Effector memory CD8-positive, alpha-beta T cell (primary cell): ENCODE data around the gene ELAVL4.
"Not testable (repeated sequence)": the region's sequence is repeated elsewhere in the genome, so short reads cannot be mapped to it uniquely, and the experiment has no call there.

ENCODE experiments used
- ATAC-seq: fragments of 150-1000 bp; cut with Tn5 transposase; replicated peaks from 2 replicates; pipeline ENCODE4 v1.10.0; 2021; ENCODE audit warnings: mild to moderate bottlenecking, moderate library complexity
- DNase-seq, 3 experiments: peaks; one replicate each; pipeline ENCODE4 v3.0.0; 2021
- H3K27ac Mint-ChIP-seq, 2 donors: one replicate each; pipeline ENCODE4 v1.8.0; 2022; ENCODE audit warnings: mild to moderate bottlenecking in 2 of 2, mixed read lengths in 2 of 2, moderate library complexity in 2 of 2
- H3K27me3 Mint-ChIP-seq, 2 donors: one replicate each; pipeline ENCODE4 v1.8.0; 2022; ENCODE audit warnings: mixed read lengths in 2 of 2
- H3K36me3 Mint-ChIP-seq: one replicate; pipeline ENCODE4 v1.8.0; 2022; ENCODE audit warnings: mild to moderate bottlenecking, moderate library complexity, mixed read lengths; ENCODE audit not compliant: insufficient read depth
- H3K4me1 Mint-ChIP-seq, 2 donors: one replicate each; pipeline ENCODE4 v1.8.0; 2022; ENCODE audit warnings: low read depth in 2 of 2, mixed read lengths in 2 of 2
- H3K4me3 Mint-ChIP-seq, 2 donors: one replicate each; pipeline ENCODE4 v1.8.0; 2022; ENCODE audit warnings: mild to moderate bottlenecking in 2 of 2, mixed read lengths in 2 of 2, moderate library complexity in 2 of 2
- H3K9me3 Mint-ChIP-seq, 2 donors: one replicate each; pipeline ENCODE4 v1.8.0; 2022; ENCODE audit warnings: mixed read lengths in 2 of 2

The ELAVL4 gene

DNA sequence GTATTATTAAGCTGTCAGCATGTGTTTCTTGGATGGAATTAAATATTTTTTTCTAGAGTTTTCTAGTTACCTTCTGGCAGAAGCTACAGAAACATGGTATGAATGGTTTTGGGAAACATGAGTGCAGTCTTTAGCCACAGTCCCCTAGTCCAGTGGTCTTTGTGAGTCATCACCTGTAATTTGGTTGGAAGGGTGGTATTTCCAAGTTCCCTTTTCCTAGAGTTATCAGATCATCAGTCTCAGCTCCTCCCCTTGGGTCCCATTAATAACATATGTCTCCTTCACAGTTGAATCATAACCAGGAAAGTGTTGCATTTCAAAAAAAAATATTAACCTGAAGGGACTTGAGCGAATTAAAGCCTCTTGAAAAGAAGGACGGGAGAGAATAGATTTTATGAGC is 27.0 kb downstream of the ELAVL4 start:
- no peak overlapping the region for H3K27ac Mint-ChIP-seq
- no peaks in the 10 kb centered on the region for H3K4me1 Mint-ChIP-seq
- DNase-seq: no peak
- peaks cover 26 to 29% of the 10 kb centered on the region in 2 donors for H3K27me3 Mint-ChIP-seq
- H3K9me3 Mint-ChIP-seq: no peaks in the 10 kb centered on the region
- ATAC-seq: no peak
- H3K4me3 Mint-ChIP-seq: no peak overlapping the region
- no peaks in the 10 kb centered on the region for H3K36me3 Mint-ChIP-seq

DNA sequence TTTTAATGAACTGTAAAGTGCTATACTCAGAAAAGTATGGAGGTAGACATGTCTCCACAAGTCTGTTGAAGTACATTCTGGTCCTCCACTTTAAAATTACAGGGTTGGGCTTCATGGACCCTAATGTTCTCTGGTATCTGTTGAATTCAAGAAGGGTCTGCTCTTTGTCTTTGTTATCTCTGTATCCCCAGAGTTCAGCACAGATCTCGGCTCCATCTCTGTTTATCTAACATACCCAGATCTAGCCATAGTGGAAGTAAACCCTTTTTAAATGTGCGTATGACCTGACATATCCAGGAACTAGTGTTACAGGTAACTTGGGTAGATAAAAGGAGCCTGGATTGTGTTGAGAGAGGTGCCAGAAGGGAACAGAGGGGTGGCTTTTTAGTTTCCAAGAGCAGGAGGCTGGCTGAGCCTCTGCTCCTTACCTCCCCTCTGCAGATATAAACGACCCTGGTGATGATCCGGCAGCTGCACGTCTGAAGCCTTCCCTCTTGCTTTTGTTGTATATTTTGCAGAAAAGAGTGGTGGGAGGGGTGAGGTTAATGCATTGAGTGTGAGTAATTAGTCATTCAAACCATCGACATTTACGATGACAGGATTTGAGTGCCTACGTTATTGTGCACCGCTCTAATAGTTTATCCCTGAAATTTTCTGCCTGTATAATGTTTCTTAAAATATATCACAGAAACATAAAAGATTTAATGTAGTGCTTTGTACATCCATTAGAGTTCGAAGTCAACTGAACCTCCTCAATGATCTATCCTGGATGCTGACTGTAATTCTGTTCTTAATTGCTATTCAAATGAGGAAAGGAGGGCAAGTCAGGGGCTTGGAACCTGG is 30.8 kb downstream of the ELAVL4 start:
- no peak for DNase-seq
- no peaks in the 10 kb centered on the region for H3K36me3 Mint-ChIP-seq
- peaks cover 30 to 33% of the 10 kb centered on the region in 2 donors for H3K27me3 Mint-ChIP-seq
- H3K27ac Mint-ChIP-seq: no peak overlapping the region
- ATAC-seq: no peak
- no peak overlapping the region for H3K4me3 Mint-ChIP-seq
- no peaks in the 10 kb centered on the region for H3K9me3 Mint-ChIP-seq
- no peaks in the 10 kb centered on the region for H3K4me1 Mint-ChIP-seq

GRCh38 chr1:50140182-50140447 is 31.4 kb downstream of the ELAVL4 start:
- H3K27ac Mint-ChIP-seq: no peak overlapping the region
- H3K4me3 Mint-ChIP-seq: no peak overlapping the region
- no peak for DNase-seq
- no peak for ATAC-seq
- no peaks in the 10 kb centered on the region for H3K9me3 Mint-ChIP-seq
- no peaks in the 10 kb centered on the region for H3K36me3 Mint-ChIP-seq
- H3K4me1 Mint-ChIP-seq: no peaks in the 10 kb centered on the region
- peaks cover 26 to 27% of the 10 kb centered on the region in 2 donors for H3K27me3 Mint-ChIP-seq

GRCh38 chr1:50147191-50147850 is 38.6 kb downstream of the ELAVL4 start:
- Mint-ChIP-seq H3K4me3 (no peak overlapping the region), H3K27me3 (peaks cover 9 to 18% of the 10 kb centered on the region in 2 donors), H3K4me1 (no peaks in the 10 kb centered on the region), H3K9me3 (no peaks in the 10 kb centered on the region), H3K27ac (no peak overlapping the region), H3K36me3 (no peaks in the 10 kb centered on the region)
- ATAC-seq (no peak), DNase-seq (no peak)

- H3K4me3 Mint-ChIP-seq: no peak overlapping the region
- no peak for ATAC-seq
- H3K27me3 Mint-ChIP-seq: peaks cover 9 to 11% of the 10 kb centered on the region in 2 donors
These were observed 39.6 kb downstream of the ELAVL4 start for GRCh38 chr1:50148142-50148923.

DNA sequence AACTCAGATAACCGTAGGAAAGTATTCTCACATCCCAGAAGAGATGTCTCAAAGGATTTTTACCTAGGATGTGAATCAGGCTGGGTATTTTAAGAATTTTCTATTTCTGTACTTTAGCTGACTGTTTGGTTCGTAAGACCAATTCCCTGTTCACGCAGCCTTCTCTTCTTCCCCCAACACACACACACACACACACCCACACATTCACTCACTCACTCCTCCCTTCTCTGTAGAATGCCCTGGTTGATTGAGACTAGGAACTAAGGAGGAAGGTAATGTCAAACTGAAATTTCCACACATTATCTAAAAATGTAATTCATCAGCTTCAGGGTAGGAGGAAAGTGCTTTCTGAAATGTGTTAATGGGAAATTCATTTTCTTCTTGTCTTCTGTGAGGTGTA is 43.5 kb downstream of the ELAVL4 start:
- H3K36me3 Mint-ChIP-seq: no peaks in the 10 kb centered on the region
- ATAC-seq: no peak

More at GRCh38 chr1:50148142-50148923, 39.6 kb downstream of the ELAVL4 start:
- no peak for DNase-seq
- no peaks in the 10 kb centered on the region for H3K36me3 Mint-ChIP-seq
- H3K27ac Mint-ChIP-seq: no peak overlapping the region
- H3K4me1 Mint-ChIP-seq: no peaks in the 10 kb centered on the region
- H3K9me3 Mint-ChIP-seq: no peaks in the 10 kb centered on the region

DNA sequence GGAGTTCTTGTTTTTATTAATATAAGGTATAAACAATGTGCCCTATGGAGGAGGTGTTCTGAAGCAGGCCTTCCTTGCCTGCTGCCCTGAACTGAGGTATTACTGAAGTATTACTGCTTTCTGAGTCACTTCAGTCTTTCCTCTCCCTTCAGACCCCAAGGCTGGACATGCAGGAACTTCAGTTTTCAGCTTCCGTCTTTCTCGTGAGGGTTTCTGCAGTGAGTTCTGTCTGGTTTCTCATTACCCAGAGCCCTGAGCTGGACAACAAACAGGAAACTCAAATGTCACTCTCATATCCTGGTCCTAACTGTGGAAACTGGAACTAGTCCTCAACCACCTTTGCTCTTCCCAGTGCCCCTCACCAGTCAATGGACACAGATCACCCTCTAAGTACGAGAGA is 46.8 kb downstream of the ELAVL4 start:
- no peaks in the 10 kb centered on the region for H3K9me3 Mint-ChIP-seq

More for the DNA sequence above, 43.5 kb downstream of the ELAVL4 start:
- peaks cover 18 to 24% of the 10 kb centered on the region in 2 donors for H3K27me3 Mint-ChIP-seq
- H3K4me3 Mint-ChIP-seq: no peak overlapping the region
- DNase-seq: no peak
- no peak overlapping the region for H3K27ac Mint-ChIP-seq
- no peaks in the 10 kb centered on the region for H3K4me1 Mint-ChIP-seq
- no peaks in the 10 kb centered on the region for H3K9me3 Mint-ChIP-seq

DNA sequence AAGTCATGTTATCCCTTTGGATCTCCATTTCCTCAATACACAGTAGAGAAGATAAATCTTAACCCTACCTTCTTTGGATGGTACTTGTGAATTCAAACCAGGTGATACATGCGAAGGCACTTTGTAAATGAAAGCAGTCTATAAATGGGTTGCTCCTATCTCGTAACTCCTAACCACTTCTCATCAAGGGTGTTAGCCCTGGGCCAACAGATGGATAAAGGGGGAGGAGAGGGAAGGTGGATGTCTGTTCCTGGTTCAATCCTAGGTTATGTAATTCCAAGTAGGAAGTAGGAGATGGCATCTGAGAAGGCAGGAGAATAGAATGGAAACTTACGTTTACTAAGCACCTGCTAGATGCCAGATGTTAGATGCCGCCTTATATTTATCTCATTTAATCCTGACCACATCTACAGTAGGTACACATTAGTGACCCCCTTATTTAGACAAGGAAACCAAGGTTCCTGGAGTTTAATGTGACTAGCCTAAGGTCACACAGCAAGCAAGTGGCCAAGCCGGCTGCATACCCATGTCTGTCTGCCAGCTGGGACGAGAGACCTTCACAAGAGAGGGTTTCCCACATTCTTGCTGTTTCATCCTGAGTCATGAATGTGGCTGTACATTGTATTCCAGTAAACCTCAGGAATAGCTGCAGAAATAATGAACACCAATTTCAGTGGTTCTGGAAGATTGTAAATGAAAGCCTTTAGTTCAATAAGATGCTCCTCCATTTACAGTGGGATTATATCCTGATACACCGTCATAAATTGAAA is 47.7 kb downstream of the ELAVL4 start:
- ATAC-seq: no peak
- H3K36me3 Mint-ChIP-seq: no peaks in the 10 kb centered on the region
- no peak overlapping the region for H3K27ac Mint-ChIP-seq
- H3K4me3 Mint-ChIP-seq: no peak overlapping the region
- peaks cover 28 to 32% of the 10 kb centered on the region in 2 donors for H3K27me3 Mint-ChIP-seq
- no peaks in the 10 kb centered on the region for H3K4me1 Mint-ChIP-seq
- no peak for DNase-seq
- H3K9me3 Mint-ChIP-seq: no peaks in the 10 kb centered on the region

More for the DNA sequence above, 46.8 kb downstream of the ELAVL4 start:
- DNase-seq (no peak), ATAC-seq (no peak)
- peaks cover 29 to 32% of the 10 kb centered on the region in 2 donors for H3K27me3 Mint-ChIP-seq
- no peaks in the 10 kb centered on the region for H3K4me1 Mint-ChIP-seq
- H3K4me3 Mint-ChIP-seq: no peak overlapping the region
- no peak overlapping the region for H3K27ac Mint-ChIP-seq
- H3K36me3 Mint-ChIP-seq: no peaks in the 10 kb centered on the region

- no peaks in the 10 kb centered on the region for H3K4me1 Mint-ChIP-seq
- H3K9me3 Mint-ChIP-seq: no peaks in the 10 kb centered on the region
- no peaks in the 10 kb centered on the region for H3K36me3 Mint-ChIP-seq
- ATAC-seq (no peak), DNase-seq (no peak)
- no peak overlapping the region for H3K27ac Mint-ChIP-seq
- no peak overlapping the region for H3K4me3 Mint-ChIP-seq
- H3K27me3 Mint-ChIP-seq: peaks cover 24 to 32% of the 10 kb centered on the region in 2 donors
These were observed 48.7 kb downstream of the ELAVL4 start for GRCh38 chr1:50157306-50157941.

- Mint-ChIP-seq H3K4me1 (no peaks in the 10 kb centered on the region), H3K27ac (no peak overlapping the region), H3K9me3 (no peaks in the 10 kb centered on the region), H3K27me3 (peaks cover 22 to 24% of the 10 kb centered on the region in 2 donors), H3K36me3 (no peaks in the 10 kb centered on the region), H3K4me3 (no peak overlapping the region)
- ATAC-seq (no peak), DNase-seq (no peak)
These were observed 49.7 kb downstream of the ELAVL4 start for GRCh38 chr1:50158421-50158820.

DNA sequence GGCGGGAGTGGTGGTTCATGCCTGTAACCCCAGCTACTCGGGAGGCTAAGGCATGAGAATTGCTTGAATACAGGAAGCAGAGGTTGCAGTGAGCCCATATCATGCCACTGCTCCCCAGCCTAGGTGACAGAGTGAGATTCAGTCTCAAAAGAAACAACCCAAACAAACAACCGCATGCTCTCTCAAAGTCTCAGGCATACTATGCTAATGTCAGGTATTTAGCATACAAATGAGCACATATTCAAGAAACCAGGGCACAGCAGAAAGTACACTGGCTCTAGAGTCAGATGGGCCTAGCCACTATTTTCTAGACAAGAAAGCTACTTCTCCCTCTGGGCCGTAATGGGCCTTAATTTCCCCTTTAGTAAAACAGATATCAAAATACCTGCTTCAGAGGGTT is 55.0 kb downstream of the ELAVL4 start:
- Mint-ChIP-seq H3K27me3 (peaks cover 8 to 10% of the 10 kb centered on the region in 2 donors), H3K4me3 (no peak overlapping the region), H3K36me3 (no peaks in the 10 kb centered on the region), H3K9me3 (no peaks in the 10 kb centered on the region), H3K4me1 (no peaks in the 10 kb centered on the region), H3K27ac (no peak overlapping the region)
- ATAC-seq (no peak), DNase-seq (no peak)

DNA sequence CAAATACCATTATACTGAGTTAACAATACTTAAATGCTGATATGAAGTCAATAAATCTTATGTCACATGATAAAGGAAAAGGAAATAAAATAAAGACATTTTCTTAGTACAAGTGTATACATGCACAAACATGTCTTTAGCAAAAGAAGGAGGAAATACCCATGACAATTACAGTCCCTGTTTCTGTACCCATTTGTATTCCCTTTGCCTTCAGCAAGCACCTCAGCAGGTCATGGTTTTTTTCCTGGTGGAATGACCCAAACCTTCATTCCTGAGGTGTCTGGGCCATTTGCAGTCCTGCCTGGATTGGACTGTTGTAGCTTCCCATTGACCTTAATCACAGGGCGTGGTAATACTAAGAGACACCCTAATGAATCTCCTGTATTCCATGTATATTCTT is 57.6 kb downstream of the ELAVL4 start:
- not testable (repeated sequence) for H3K9me3 Mint-ChIP-seq, H3K4me3 Mint-ChIP-seq, H3K36me3 Mint-ChIP-seq, H3K4me1 Mint-ChIP-seq, ATAC-seq, H3K27ac Mint-ChIP-seq, DNase-seq
- peaks cover 0 to 11% of the 10 kb centered on the region in 2 donors for H3K27me3 Mint-ChIP-seq

DNA sequence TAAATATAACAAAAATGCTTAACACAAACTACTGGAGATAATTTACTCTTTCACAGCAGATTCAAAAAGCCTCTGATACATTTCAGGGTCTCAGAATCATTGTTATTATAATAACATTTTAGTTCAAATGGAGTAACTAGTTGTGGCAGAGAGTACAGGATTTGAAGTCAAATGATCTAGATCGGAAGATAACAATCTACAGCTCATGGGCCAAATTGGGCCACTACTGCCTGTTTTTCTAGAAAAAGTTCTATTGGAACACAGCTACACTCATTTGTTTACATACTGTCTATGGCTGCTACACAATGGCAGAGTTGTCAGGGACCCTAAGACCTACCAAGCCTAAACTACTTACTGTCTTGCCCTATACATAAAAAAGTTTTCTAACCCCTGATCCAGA is 63.6 kb downstream of the ELAVL4 start:
- no peak for DNase-seq
- ATAC-seq: no peak
- Mint-ChIP-seq H3K27me3 (peaks cover 21 to 31% of the 10 kb centered on the region in 2 donors), H3K9me3 (no peaks in the 10 kb centered on the region), H3K4me1 (no peaks in the 10 kb centered on the region), H3K4me3 (no peak overlapping the region), H3K27ac (no peak overlapping the region), H3K36me3 (peaks cover 3% of the 10 kb centered on the region)
